HG03565 (cell line): ENCODE data around the gene TMEM18.

ENCODE experiments used
- ATAC-seq: cut with Tn5 transposase; IDR thresholded peaks from one replicate; pipeline ENCODE4 v1.9.1; 2021; ENCODE audit warnings: mild to moderate bottlenecking, moderate library complexity; ENCODE audit not compliant: unreplicated experiment

Gene TMEM18

GRCh38 chr2:636641-637405 lies 40.4 kb downstream of the TMEM18 start:
- ATAC-seq = peak; percentile 39

GRCh38 chr2:635687-636621 lies 41.3 kb downstream of the TMEM18 start:
- peak; percentile 4 for ATAC-seq

DNA sequence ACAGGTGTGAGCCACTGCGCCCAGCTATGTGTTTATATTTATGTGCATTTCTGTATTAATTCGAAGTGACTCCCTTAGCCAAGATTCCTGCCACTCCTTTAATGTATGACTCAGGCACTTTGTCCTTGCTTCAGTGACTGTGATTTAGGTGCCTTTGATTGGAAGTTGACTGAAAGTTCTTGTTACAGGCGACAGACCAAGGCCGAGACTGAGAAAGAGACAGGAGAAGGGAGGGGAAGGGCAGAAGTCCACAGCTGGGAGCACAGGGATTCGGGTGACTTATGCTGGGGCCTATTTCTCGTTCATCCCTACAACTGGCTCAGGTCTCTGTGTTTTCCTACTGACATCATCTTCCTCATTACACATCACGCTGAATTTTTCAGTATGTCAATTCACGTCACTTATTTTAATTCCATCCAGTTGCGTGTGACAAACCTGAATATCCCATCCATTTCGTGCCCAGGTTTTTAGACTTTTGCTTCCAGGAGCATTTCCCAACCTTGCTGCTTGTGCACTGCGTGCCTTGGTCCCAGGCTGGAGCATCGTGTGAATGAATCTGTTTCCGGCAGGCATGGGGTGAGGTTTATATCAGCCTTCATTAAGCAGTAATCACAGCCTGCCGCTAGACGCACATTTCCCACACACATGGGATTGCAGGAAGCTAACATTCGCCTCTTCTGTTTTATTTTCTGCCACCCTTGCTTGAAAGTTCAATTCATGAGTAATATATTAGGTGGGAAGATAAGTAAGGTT lies 42.4 kb downstream of the TMEM18 start:
- ATAC-seq = no peak

DNA sequence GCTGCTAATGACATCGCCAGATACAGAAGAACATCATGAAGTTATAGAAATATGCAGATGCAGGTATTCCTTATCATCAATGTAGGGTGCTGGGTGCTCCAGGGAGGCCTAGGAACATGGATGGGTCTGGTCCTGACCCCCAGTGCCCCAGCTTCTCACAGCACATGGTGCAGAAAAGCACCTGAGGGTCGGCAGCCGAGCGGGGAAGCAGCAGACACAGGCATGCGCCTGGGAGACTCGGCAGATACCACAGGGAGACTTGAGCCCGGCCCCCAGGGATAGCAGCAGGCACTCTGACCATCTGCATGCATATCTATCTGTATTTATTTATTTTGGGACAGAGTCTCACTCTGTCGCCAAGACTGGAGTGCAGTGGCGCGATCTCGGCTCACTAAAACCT lies 43.2 kb downstream of the TMEM18 start:
- no peak for ATAC-seq

DNA sequence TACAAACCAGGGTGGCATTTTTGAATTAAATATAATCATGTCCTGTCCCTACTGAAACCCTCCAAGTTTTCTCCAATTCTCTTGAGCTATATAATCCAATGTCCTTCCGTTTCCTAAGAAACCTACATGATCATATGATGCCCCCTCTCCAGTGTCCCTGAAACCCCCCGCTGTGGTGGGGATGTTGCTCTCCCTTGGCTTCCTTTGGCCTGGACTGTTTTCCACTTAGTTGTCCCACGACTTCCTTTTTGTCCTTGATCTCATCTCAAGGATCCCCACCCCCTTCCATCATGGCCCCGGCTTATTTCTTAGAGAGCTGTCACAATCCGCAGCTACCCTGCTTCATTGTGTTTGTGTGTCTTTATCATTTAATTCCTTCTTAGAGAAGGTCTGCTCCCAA lies 43.8 kb downstream of the TMEM18 start:
- ATAC-seq = no peak

- no peak for ATAC-seq
Observed at GRCh38 chr2:632471-632870, 44.7 kb downstream of the TMEM18 start.

DNA sequence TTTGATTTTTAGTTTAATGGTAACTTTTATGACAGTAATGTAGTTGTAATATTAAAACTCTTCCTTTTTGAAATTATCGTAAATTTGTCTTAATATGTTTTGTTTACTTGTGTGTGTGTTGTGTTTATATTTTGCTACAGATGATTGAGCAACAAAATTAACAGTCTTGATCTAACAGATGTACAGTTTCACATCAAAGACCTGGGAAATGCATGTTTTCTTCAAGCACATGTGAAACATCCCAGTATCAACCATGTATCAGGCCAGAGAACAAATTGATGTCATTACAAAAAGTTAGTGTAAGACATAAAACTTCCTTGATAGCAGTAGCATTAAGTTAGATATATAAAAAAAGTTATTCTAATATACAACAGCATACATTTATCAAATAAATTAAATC lies 45.5 kb downstream of the TMEM18 start:
- ATAC-seq = no peak

DNA sequence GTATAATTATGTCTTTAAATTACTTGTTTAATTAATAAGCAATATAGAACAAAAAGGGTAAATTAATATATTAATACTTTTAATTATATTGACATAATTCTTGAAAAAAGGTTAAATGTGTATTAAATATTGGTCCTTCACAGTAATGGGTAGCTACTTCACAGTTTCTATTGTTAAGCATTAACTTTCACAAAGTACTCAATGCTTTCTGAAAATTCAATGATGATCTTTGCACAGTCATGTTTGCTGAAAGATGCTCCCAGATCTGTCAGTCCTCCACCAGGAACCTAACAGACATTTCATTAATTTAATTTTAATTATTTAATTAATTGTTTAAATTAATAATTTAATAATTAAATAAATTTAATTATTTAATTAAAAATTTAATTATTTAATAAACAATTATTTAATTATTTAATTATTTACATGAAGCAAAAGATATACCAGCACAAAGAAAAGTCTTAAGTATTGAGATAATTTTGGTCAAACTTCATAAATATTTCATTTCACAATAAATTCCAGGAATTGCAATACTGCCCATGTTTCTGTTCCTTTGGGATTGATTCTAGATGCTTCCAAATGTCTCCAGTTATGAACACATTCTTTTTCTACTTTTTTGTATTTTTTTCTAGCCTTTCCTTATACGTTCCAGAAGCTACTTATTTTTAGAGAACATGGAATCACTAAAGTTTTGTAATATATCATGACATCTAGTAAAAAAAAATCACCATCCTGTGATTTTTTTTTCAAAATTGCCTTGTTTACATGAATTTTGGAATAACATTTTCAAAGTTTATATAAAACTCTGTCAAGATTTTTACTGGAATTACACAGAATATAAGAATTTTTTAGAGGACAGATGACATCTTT lies 46.5 kb downstream of the TMEM18 start:
- ATAC-seq = no peak

DNA sequence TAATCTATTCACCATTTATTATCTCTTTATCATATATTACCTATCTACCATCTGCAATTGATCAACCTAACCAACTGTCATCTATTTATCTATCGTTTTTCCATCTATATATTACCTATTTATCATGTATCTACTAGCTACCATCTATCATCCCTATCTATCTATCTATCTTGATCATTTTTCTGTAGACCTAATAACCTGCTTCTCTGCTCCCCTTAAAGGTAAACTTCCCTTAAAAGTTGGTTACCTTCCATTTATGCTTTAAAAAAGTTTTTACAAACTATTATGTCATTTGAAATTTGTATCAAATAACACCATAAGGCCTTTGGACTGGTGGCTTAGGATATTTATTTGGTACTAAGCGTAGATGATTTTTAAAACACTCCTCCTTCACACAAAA lies 47.2 kb downstream of the TMEM18 start:
- ATAC-seq = no peak

DNA sequence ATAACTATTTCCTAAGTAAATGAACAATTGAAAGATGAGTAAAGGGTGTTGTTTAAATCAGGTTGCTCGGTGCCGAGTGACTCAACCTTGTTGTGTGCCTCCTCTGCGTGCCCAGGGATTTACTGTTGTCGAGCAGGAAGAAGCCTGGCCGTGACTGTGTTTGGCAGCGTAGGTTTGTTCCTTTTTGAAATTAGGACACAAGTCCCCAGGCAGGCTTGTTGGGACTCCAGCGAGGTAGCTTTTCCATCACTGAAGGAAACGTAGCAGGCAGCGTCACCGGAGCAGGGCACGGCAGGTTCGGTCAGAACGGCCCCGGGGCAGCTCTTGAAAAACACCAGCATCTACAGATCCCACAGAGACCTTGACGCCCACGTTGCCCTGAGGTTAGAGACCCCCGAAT lies 48.6 kb downstream of the TMEM18 start:
- ATAC-seq = no peak

DNA sequence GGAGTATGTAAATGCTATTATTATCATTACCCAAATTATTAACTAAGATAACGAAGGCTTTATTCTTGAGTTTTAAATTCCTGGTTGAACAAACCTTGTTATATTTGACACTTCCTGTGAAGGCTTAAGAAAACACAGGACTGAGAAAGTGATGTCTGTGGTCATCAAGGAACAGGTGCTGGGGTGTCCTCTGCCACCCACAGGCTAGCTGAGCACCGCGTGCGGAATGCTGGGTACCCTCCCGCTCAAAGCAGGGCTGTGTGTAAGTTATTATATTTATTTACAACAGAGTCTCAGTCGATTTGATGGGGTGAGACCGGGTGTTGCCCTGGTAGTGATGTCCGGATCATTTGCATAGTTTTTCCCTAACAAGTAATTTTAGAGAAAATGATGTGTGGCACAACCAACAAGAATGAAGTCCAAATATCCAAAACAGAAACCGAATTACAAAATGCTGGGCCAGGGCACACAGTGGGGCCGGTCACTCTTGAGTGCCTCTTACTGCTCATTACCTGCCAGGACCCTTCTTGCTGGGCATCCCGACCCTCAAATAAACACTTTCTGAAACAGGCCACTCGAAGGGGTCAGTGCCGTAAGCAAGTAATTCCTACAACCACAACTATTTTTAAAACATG lies 49.2 kb downstream of the TMEM18 start:
- no peak for ATAC-seq

DNA sequence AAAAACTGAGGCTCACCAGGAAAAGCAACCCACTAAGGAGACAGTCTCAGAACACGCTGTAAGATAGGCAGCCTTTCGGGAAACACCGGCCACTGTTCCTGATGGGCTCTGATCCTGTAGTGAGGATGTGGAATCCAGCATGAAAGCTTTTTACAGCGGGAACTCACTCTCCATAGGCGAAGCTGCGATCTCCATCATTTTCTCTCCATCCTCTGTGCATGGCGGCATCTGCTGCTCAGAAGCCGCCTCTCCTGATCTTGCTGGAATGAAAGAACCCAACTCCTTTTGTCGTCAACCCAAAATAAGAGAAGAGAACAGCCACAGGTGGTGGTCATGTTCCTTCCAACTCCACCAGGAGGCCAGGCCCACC lies 49.9 kb downstream of the TMEM18 start:
- no peak for ATAC-seq

DNA sequence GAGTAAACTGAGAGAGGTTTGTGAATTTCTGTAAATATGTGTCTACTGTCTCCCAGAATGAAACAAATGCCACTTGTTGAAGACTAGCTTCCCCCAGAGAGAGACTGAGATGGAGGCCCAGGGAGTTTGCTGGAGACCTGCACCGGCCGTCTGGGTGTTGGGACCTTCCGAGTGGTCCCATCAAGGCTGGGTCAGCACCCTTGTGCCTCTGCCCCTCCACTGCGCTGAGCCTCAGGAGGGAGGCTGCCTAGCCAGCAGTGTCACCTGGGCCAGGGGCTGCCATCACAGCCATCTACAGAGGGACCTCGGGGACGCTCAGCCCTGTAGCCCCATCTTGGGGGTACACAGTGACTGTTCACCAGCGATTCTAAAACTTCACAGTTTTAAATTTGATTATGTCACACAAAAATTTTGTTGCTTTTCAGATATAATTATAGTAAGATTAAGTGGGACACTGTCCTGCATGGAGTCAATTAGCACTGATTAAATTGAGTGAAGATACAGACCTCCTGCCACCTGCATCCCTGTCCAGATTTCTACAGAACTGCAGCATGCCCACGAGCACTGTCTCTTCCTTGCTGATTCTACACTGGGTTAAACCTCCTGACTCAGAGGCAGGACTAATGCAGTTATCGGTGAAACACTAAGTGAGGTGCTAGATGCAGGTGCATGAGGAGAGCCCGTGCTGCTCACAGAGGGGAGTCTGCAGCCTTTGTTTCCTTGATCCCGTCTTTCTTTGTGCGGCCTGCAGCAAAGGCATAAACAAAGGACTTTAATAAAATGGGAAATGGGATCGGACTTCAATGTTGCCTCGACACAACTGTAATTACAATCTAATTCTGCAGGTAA lies 50.5 kb downstream of the TMEM18 start:
- ATAC-seq = no peak

- no peak for ATAC-seq
Observed at GRCh38 chr2:625415-626333, 51.5 kb downstream of the TMEM18 start.

GRCh38 chr2:624551-625347 lies 52.5 kb downstream of the TMEM18 start:
- ATAC-seq = no peak

GRCh38 chr2:624096-624495 lies 53.1 kb downstream of the TMEM18 start:
- no peak for ATAC-seq
